ENCODE results near the gene ARHGEF16.

Gene ARHGEF16

GRCh38 chr1:3423245-3423829, 31.1 kb upstream of the ARHGEF16 start:
- H3K27ac ChIP-seq (ENCODE audit: low read length), result no peak overlapping the region
- peaks cover 2 to 3% of the 10 kb centered on the region in 2 donors for H3K27me3 ChIP-seq (ENCODE audit: control insufficient read depth in 1 of 2, insufficient read depth in 2 of 2, low read length in 2 of 2)
- H3K4me1 ChIP-seq (ENCODE audit: control insufficient read depth, insufficient read depth, low read length), result peaks cover 12% of the 10 kb centered on the region
- no peak overlapping the region for H3K9ac ChIP-seq (ENCODE audit: low read length in 2 of 2)
- H3K36me3 ChIP-seq (ENCODE audit: control insufficient read depth in 2 of 2, insufficient read depth in 2 of 2, low read length in 2 of 2), result peaks cover 0 to 2% of the 10 kb centered on the region in 2 donors
- peaks cover 0 to 8% of the 10 kb centered on the region in 2 donors for H3K9me3 ChIP-seq (ENCODE audit: control insufficient read depth in 2 of 2, low read length in 2 of 2)
- no peak overlapping the region for H3K4me3 ChIP-seq (ENCODE audit: low read length in 2 of 2)

GRCh38 chr1:3423896-3424611, 30.4 kb upstream of the ARHGEF16 start:
- Histone ChIP-seq H3K9ac (ENCODE audit: low read length in 2 of 2) (no peak overlapping the region), H3K4me1 (ENCODE audit: control insufficient read depth, insufficient read depth, low read length) (peaks cover 9% of the 10 kb centered on the region), H3K27me3 (ENCODE audit: control insufficient read depth in 1 of 2, insufficient read depth in 2 of 2, low read length in 2 of 2) (no peaks in the 10 kb centered on the region), H3K27ac (ENCODE audit: low read length) (no peak overlapping the region), H3K4me3 (ENCODE audit: low read length in 2 of 2) (no peak overlapping the region), H3K9me3 (ENCODE audit: control insufficient read depth in 2 of 2, low read length in 2 of 2) (peaks cover 0 to 8% of the 10 kb centered on the region in 2 donors), H3K36me3 (ENCODE audit: control insufficient read depth in 2 of 2, insufficient read depth in 2 of 2, low read length in 2 of 2) (peaks cover 0 to 2% of the 10 kb centered on the region in 2 donors)

GRCh38 chr1:3425486-3426215, 28.8 kb upstream of the ARHGEF16 start:
- Histone ChIP-seq H3K4me3 (ENCODE audit: low read length in 2 of 2) (no peak overlapping the region), H3K27ac (ENCODE audit: low read length) (no peak overlapping the region), H3K9me3 (ENCODE audit: control insufficient read depth in 2 of 2, low read length in 2 of 2) (no peaks in the 10 kb centered on the region), H3K36me3 (ENCODE audit: control insufficient read depth in 2 of 2, insufficient read depth in 2 of 2, low read length in 2 of 2) (peaks cover 0 to 2% of the 10 kb centered on the region in 2 donors), H3K27me3 (ENCODE audit: control insufficient read depth in 1 of 2, insufficient read depth in 2 of 2, low read length in 2 of 2) (no peaks in the 10 kb centered on the region), H3K9ac (ENCODE audit: low read length in 2 of 2) (no peak overlapping the region), H3K4me1 (ENCODE audit: control insufficient read depth, insufficient read depth, low read length) (peaks cover 7% of the 10 kb centered on the region)

GRCh38 chr1:3426956-3427535, 27.4 kb upstream of the ARHGEF16 start:
- Histone ChIP-seq H3K9ac (ENCODE audit: low read length in 2 of 2) (no peak overlapping the region), H3K27ac (ENCODE audit: low read length) (no peak overlapping the region), H3K4me1 (ENCODE audit: control insufficient read depth, insufficient read depth, low read length) (peaks cover 7% of the 10 kb centered on the region), H3K36me3 (ENCODE audit: control insufficient read depth in 2 of 2, insufficient read depth in 2 of 2, low read length in 2 of 2) (peaks cover 0 to 2% of the 10 kb centered on the region in 2 donors), H3K9me3 (ENCODE audit: control insufficient read depth in 2 of 2, low read length in 2 of 2) (no peaks in the 10 kb centered on the region), H3K27me3 (ENCODE audit: control insufficient read depth in 1 of 2, insufficient read depth in 2 of 2, low read length in 2 of 2) (no peaks in the 10 kb centered on the region), H3K4me3 (ENCODE audit: low read length in 2 of 2) (no peak overlapping the region)

DNA sequence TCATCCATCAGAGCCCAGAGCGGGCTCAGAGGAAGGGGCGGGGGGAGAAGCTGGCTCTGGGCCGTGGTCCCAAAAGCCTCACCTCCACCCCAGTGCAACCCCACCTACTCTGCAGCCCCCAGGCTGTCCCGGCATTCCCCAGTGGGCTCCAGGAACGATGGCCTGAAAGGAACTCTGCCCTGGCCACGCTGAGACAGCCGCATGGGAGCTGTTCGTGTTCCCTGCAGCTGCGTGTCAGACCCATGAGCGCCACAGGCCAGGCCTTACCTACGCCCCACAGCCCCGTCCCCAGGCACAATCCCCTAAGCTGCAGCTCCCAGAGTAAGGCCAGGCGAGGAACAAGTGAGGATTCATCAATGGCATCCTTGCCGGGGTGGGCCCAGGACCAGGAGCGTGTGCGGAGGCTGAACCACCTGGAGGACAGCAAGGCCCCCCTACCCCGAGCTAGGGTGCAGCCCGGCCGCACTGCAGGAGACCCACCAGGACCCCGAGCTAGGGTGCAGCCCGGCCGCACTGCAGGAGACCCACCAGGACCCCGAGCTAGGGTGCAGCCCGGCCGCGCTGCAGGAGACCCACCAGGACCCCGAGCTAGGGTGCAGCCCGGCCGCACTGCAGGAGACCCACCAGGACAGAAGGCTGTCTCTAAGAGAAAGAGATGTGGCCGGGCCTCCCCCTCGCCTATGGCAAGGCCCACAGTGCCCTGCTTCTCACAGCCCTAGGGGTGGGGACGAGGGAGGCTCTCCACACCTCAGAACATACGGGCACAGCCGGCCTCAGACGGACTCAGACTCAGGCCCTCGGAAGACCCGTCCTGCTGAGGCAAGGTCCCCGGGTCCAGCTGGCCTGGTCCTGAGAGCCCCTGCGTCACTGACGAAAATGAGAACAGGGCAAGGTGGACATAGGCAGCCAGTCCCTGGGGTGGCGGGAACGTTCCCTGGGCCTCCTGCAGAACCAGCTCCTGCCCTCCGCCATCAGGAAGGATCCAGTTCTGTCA, 26.5 kb upstream of the ARHGEF16 start:
- no peak overlapping the region for H3K27ac ChIP-seq (ENCODE audit: low read length)
- H3K27me3 ChIP-seq (ENCODE audit: control insufficient read depth in 1 of 2, insufficient read depth in 2 of 2, low read length in 2 of 2), result no peaks in the 10 kb centered on the region
- H3K9me3 ChIP-seq (ENCODE audit: control insufficient read depth in 2 of 2, low read length in 2 of 2), result no peaks in the 10 kb centered on the region
- H3K36me3 ChIP-seq (ENCODE audit: control insufficient read depth in 2 of 2, insufficient read depth in 2 of 2, low read length in 2 of 2), result peaks cover 0 to 2% of the 10 kb centered on the region in 2 donors
- peaks cover 7% of the 10 kb centered on the region for H3K4me1 ChIP-seq (ENCODE audit: control insufficient read depth, insufficient read depth, low read length)
- no peak overlapping the region for H3K4me3 ChIP-seq (ENCODE audit: low read length in 2 of 2)
- H3K9ac ChIP-seq (ENCODE audit: low read length in 2 of 2), result no peak overlapping the region

- Histone ChIP-seq H3K9me3 (ENCODE audit: control insufficient read depth in 2 of 2, low read length in 2 of 2) (no peaks in the 10 kb centered on the region), H3K27me3 (ENCODE audit: control insufficient read depth in 1 of 2, insufficient read depth in 2 of 2, low read length in 2 of 2) (no peaks in the 10 kb centered on the region), H3K9ac (ENCODE audit: low read length in 2 of 2) (no peak overlapping the region), H3K4me1 (ENCODE audit: control insufficient read depth, insufficient read depth, low read length) (peaks cover 6% of the 10 kb centered on the region), H3K4me3 (ENCODE audit: low read length in 2 of 2) (no peak overlapping the region), H3K27ac (ENCODE audit: low read length) (no peak overlapping the region), H3K36me3 (ENCODE audit: control insufficient read depth in 2 of 2, insufficient read depth in 2 of 2, low read length in 2 of 2) (peaks cover 0 to 2% of the 10 kb centered on the region in 2 donors)
These were observed 25.6 kb upstream of the ARHGEF16 start for GRCh38 chr1:3428899-3429298.

GRCh38 chr1:3429320-3429719, 25.1 kb upstream of the ARHGEF16 start:
- Histone ChIP-seq H3K27me3 (ENCODE audit: control insufficient read depth in 1 of 2, insufficient read depth in 2 of 2, low read length in 2 of 2) (no peaks in the 10 kb centered on the region), H3K4me1 (ENCODE audit: control insufficient read depth, insufficient read depth, low read length) (peaks cover 3% of the 10 kb centered on the region), H3K9me3 (ENCODE audit: control insufficient read depth in 2 of 2, low read length in 2 of 2) (no peaks in the 10 kb centered on the region), H3K9ac (ENCODE audit: low read length in 2 of 2) (no peak overlapping the region), H3K4me3 (ENCODE audit: low read length in 2 of 2) (no peak overlapping the region), H3K27ac (ENCODE audit: low read length) (no peak overlapping the region), H3K36me3 (ENCODE audit: control insufficient read depth in 2 of 2, insufficient read depth in 2 of 2, low read length in 2 of 2) (peaks cover 0 to 2% of the 10 kb centered on the region in 2 donors)

DNA sequence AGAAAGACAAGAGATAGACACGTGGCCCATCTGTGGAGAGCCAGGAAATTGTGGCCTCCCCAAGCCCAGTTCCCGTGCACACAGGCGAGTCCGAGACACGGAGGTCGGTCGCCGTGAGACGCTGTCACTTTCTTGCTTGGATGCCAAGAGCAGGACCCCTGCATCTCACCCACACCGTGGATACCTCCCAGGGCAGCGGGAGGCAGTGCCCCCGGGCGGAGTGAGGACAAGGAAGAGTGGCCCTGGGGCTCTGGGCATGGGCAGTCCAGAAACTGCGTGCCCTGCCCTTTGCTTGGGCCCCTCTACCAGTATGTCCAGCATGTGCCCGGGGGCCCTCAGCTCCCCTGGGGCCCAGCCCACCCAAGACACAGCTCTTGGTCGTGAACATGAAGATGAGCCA, 24.7 kb upstream of the ARHGEF16 start:
- Histone ChIP-seq H3K27me3 (ENCODE audit: control insufficient read depth in 1 of 2, insufficient read depth in 2 of 2, low read length in 2 of 2) (peaks cover 0 to 2% of the 10 kb centered on the region in 2 donors), H3K9me3 (ENCODE audit: control insufficient read depth in 2 of 2, low read length in 2 of 2) (no peaks in the 10 kb centered on the region), H3K4me1 (ENCODE audit: control insufficient read depth, insufficient read depth, low read length) (no peaks in the 10 kb centered on the region), H3K4me3 (ENCODE audit: low read length in 2 of 2) (no peak overlapping the region), H3K9ac (ENCODE audit: low read length in 2 of 2) (no peak overlapping the region), H3K27ac (ENCODE audit: low read length) (no peak overlapping the region), H3K36me3 (ENCODE audit: control insufficient read depth in 2 of 2, insufficient read depth in 2 of 2, low read length in 2 of 2) (peaks cover 0 to 2% of the 10 kb centered on the region in 2 donors)

GRCh38 chr1:3430406-3430805, 24.1 kb upstream of the ARHGEF16 start:
- peaks cover 0 to 2% of the 10 kb centered on the region in 2 donors for H3K36me3 ChIP-seq (ENCODE audit: control insufficient read depth in 2 of 2, insufficient read depth in 2 of 2, low read length in 2 of 2)
- H3K9me3 ChIP-seq (ENCODE audit: control insufficient read depth in 2 of 2, low read length in 2 of 2), result no peaks in the 10 kb centered on the region
- peaks cover 0 to 2% of the 10 kb centered on the region in 2 donors for H3K27me3 ChIP-seq (ENCODE audit: control insufficient read depth in 1 of 2, insufficient read depth in 2 of 2, low read length in 2 of 2)
- no peaks in the 10 kb centered on the region for H3K4me1 ChIP-seq (ENCODE audit: control insufficient read depth, insufficient read depth, low read length)
- H3K9ac ChIP-seq (ENCODE audit: low read length in 2 of 2), result no peak overlapping the region
- H3K27ac ChIP-seq (ENCODE audit: low read length), result no peak overlapping the region
- H3K4me3 ChIP-seq (ENCODE audit: low read length in 2 of 2), result no peak overlapping the region

- H3K9ac ChIP-seq (ENCODE audit: low read length in 2 of 2), result no peak overlapping the region
- H3K9me3 ChIP-seq (ENCODE audit: control insufficient read depth in 2 of 2, low read length in 2 of 2), result no peaks in the 10 kb centered on the region
- peaks cover 0 to 2% of the 10 kb centered on the region in 2 donors for H3K27me3 ChIP-seq (ENCODE audit: control insufficient read depth in 1 of 2, insufficient read depth in 2 of 2, low read length in 2 of 2)
- H3K27ac ChIP-seq (ENCODE audit: low read length), result no peak overlapping the region
- H3K4me3 ChIP-seq (ENCODE audit: low read length in 2 of 2), result no peak overlapping the region
- no peaks in the 10 kb centered on the region for H3K4me1 ChIP-seq (ENCODE audit: control insufficient read depth, insufficient read depth, low read length)
- H3K36me3 ChIP-seq (ENCODE audit: control insufficient read depth in 2 of 2, insufficient read depth in 2 of 2, low read length in 2 of 2), result peaks cover 0 to 2% of the 10 kb centered on the region in 2 donors
These were observed 23.6 kb upstream of the ARHGEF16 start for GRCh38 chr1:3430820-3431219.

All from stomach smooth muscle (tissue), 2 donors.